H1 (cell line): ENCODE results near the gene ANKFY1. TPM values are rescaled to one million over a fixed set of nuclear protein-coding genes. Genes with fewer than 3 reads are reported as not detected.
A peak's percentile ranks its signal among the peaks of the same experiment; 100 is the strongest.

Experiments used
- ASH2L ChIP-seq: fragments of 200-600, 300-600 bp; sonication (generic); IDR thresholded peaks from one replicate; pipeline ENCODE4 v1.7.1; 2017; ENCODE audit warnings: low read length
- BACH1 ChIP-seq: IDR thresholded peaks from 2 replicates; pipeline ENCODE4 v1.6.1; 2012; ENCODE audit warnings: low read length, improper control_type of control experiment
- BRCA1 ChIP-seq: IDR thresholded peaks from 2 replicates; pipeline ENCODE4 v1.6.1; 2012; ENCODE audit warnings: low read depth, low read length, improper control_type of control experiment
- CBX8 ChIP-seq: fragments of 300-800, 300-1000 bp; sonication (generic); IDR thresholded peaks from 2 replicates; pipeline ENCODE4 v1.7.1; 2016; ENCODE audit warnings: low read depth, low read length, borderline replicate concordance
- CTBP2 ChIP-seq: IDR thresholded peaks from 2 replicates; pipeline ENCODE4 v1.7.0; 2011; ENCODE audit warnings: borderline replicate concordance, mild to moderate bottlenecking, moderate library complexity, mixed read lengths, low read length; ENCODE audit not compliant: insufficient read depth, insufficient read length
- EGR1 ChIP-seq: IDR thresholded peaks from 2 replicates; pipeline ENCODE4 v1.6.1; 2011; ENCODE audit warnings: low read depth, low read length, borderline replicate concordance
- FOSL1 ChIP-seq: IDR thresholded peaks from 2 replicates; pipeline ENCODE4 v1.6.1; 2011; ENCODE audit warnings: mild to moderate bottlenecking, low read depth, low read length, moderate library complexity; ENCODE audit not compliant: insufficient read depth
- HDAC6 ChIP-seq: IDR thresholded peaks from one replicate; pipeline ENCODE4 v1.7.1; 2012; ENCODE audit warnings: low read depth, mild to moderate bottlenecking, inconsistent platforms, low read length, moderate library complexity
- KDM4A ChIP-seq: IDR thresholded peaks from one replicate; pipeline ENCODE4 v1.7.1; 2012; ENCODE audit warnings: low read depth, mild to moderate bottlenecking, moderate library complexity, low read length, inconsistent platforms; ENCODE audit not compliant: severe bottlenecking
- POLR2A ChIP-seq, 2 experiments: IDR thresholded peaks; 1 replicate in 1 of 2; 2 replicates in 1 of 2; pipeline ENCODE4 v1.6.1; 2011; ENCODE audit warnings: low read depth in 2 of 2, low read length in 2 of 2, mild to moderate bottlenecking in 2 of 2; ENCODE audit errors: control extremely low read depth in 1 of 2
- RAD21 ChIP-seq, 2 experiments: IDR thresholded peaks in 1 of 2; conservative IDR thresholded peaks in 1 of 2; 2 replicates each; pipeline ENCODE4 v1.6.1; 2011; ENCODE audit warnings: low read depth in 2 of 2, low read length in 2 of 2, improper control_type of control experiment in 1 of 2, inconsistent platforms in 1 of 2, mild to moderate bottlenecking in 1 of 2, moderate library complexity in 1 of 2
- RNF2 ChIP-seq: fragments of 200-900, 300-1000 bp; sonication (generic); IDR thresholded peaks from 2 replicates; pipeline ENCODE4 v1.7.1; 2016; ENCODE audit warnings: borderline replicate concordance, low read depth, mild to moderate bottlenecking, antibody characterized with exemption, low read length; ENCODE audit not compliant: poor library complexity, severe bottlenecking; ENCODE audit errors: missing control alignments
- RXRA ChIP-seq: IDR thresholded peaks from 2 replicates; pipeline ENCODE4 v1.6.1; 2011; ENCODE audit warnings: low read depth, mild to moderate bottlenecking, low read length, moderate library complexity; ENCODE audit not compliant: insufficient read depth
- SIX5 ChIP-seq: IDR thresholded peaks from 2 replicates; pipeline ENCODE4 v1.6.1; 2011; ENCODE audit warnings: mild to moderate bottlenecking, low read depth, low read length
- TAF7 ChIP-seq: optimal IDR thresholded peaks from 2 replicates; pipeline ENCODE3; 2011; ENCODE audit warnings: low read depth, mild to moderate bottlenecking, inconsistent platforms, low read length, moderate library complexity, borderline replicate concordance
- polyA plus RNA-seq, 7 experiments: library from polyadenylated mRNA; depleted of rRNA in 3 of 7; stranded (reverse) in 5 of 7; unstranded in 2 of 7; fragments of >200 nt in 5 of 7; fragments of 200-250 nt in 2 of 7; gene quantifications; 1 replicate in 5 of 7; 2 replicates in 1 of 7; 4 replicates in 1 of 7; pipeline versions ENCODE4 v1.2.1 to v1.2.3, GENCODE V29; 2011 to 2013; ENCODE audit warnings: missing spikeins in 2 of 7, mixed read lengths in 2 of 7
- total RNA-seq: library from RNA; stranded (reverse); fragmentation: NEBNext Ultra II Directional; extraction: Animal tissue kit (Norgen Biotek cat#: 25700); gene quantifications from 2 replicates; pipeline ENCODE4 v1.2.1, GENCODE V29; 2021
- TF ChIP-seq, protein P1 (sequence below): IDR thresholded peaks from 2 replicates; pipeline ENCODE4 v1.6.1; 2012; ENCODE audit warnings: inconsistent platforms

Gene ANKFY1
- total and polyA plus RNA-seq, 2 of the 8 experiments (the other 6 are each of a cell fraction or from before 2014, with no cell fraction given), result 28.3 to 45.3 TPM

DNA sequence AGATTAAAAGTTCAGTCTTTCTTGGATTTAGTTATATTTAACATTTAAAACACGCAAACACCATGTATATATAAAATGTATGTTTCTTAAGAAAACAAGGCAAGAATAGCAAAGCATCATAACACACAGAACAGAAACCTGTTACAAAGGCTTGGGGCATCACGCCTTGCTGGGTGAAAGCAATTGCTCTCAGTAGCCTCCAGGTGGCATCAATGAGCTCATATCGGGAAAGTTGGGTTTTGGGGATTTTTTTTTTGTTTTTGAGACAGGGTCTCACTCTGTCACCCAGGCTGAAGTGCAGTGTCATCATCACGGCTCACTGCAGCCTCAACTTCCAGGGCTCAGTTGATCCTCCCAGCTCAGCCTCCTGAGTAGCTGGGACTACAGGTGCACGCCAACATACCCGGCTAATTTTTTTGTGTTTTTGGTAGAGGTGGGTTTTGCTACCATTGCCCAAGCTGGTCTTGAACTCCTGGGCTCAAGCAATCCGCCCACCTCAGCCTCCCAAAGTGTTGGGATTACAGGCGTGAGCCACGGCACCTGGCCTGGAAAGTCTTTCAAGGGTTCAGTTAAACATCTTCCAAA lies 63.9 kb downstream of the ANKFY1 start (continued):
- no peak for TF ChIP-seq TAF7
- no peak for TF ChIP-seq FOSL1
- no peak for TF ChIP-seq ASH2L
- TF ChIP-seq BRCA1, result no peak
- TF ChIP-seq RXRA, result no peak
- no peak for TF ChIP-seq RNF2
- no peak for TF ChIP-seq CTBP2
- 0 out of 2 replicates have a peak, but pooled peaks have one; percentile 22 for TF ChIP-seq BACH1
- no peak for TF ChIP-seq POLR2A (IDR thresholded peaks at IDR 0.05; ENCODE audit: control extremely low read depth in 1 of 2, low read depth in 2 of 2, low read length in 2 of 2)
- no peak for TF ChIP-seq HDAC6
- TF ChIP-seq CBX8, result no peak
- TF ChIP-seq RAD21 (IDR thresholded peaks at IDR 0.05 in 1 of 2, conservative IDR thresholded peaks at IDR 0.05 in 1 of 2; ENCODE audit: low read depth in 2 of 2, low read length in 2 of 2), result peak; percentile 56 to 63
- TF ChIP-seq KDM4A, result no peak
- TF ChIP-seq, protein P1, sequence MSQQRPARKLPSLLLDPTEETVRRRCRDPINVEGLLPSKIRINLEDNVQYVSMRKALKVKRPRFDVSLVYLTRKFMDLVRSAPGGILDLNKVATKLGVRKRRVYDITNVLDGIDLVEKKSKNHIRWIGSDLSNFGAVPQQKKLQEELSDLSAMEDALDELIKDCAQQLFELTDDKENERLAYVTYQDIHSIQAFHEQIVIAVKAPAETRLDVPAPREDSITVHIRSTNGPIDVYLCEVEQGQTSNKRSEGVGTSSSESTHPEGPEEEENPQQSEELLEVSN, result no peak
- no peak for TF ChIP-seq EGR1
- TF ChIP-seq SIX5, result no peak
